ENCODE data around the gene FGF14. TPM values are rescaled to one million over a fixed set of nuclear protein-coding genes. Genes with fewer than 3 reads are reported as not detected.

The FGF14 gene
- total RNA-seq, 1 donor from 2014 or later: 0.22 TPM

GRCh38 chr13:102203718-102204117 is 198.1 kb downstream of the FGF14 start:
- peaks cover 11% of the 10 kb centered on the region for H3K4me1 Mint-ChIP-seq (ENCODE audit: low read depth)
- TF ChIP-seq CTCF (IDR thresholded peaks at IDR 0.05): no peak
- no peaks in the 10 kb centered on the region for H3K36me3 Mint-ChIP-seq (ENCODE audit: low read depth)
- H3K27ac Mint-ChIP-seq (ENCODE audit: unreplicated experiment): no peak overlapping the region
- H3K27me3 Mint-ChIP-seq (ENCODE audit: low read depth): no peaks in the 10 kb centered on the region
- DNase-seq (ENCODE audit: low spot score): no peak
- H3K4me3 Mint-ChIP-seq (ENCODE audit: unreplicated experiment): no peak overlapping the region
- no peaks in the 10 kb centered on the region for H3K9me3 Mint-ChIP-seq (ENCODE audit: low read depth)

GRCh38 chr13:102198418-102199311 is 203.2 kb downstream of the FGF14 start:
- Mint-ChIP-seq H3K4me3 (ENCODE audit: unreplicated experiment) (no peak overlapping the region), H3K36me3 (ENCODE audit: low read depth) (no peaks in the 10 kb centered on the region), H3K4me1 (ENCODE audit: low read depth) (peaks cover 35% of the 10 kb centered on the region), H3K27me3 (ENCODE audit: low read depth) (no peaks in the 10 kb centered on the region), H3K27ac (ENCODE audit: unreplicated experiment) (no peak overlapping the region), H3K9me3 (ENCODE audit: low read depth) (no peaks in the 10 kb centered on the region)
- no peak for DNase-seq (ENCODE audit: low spot score)
- no peak for TF ChIP-seq CTCF (IDR thresholded peaks at IDR 0.05)

- Mint-ChIP-seq H3K27me3 (ENCODE audit: low read depth) (no peaks in the 10 kb centered on the region), H3K9me3 (ENCODE audit: low read depth) (no peaks in the 10 kb centered on the region), H3K4me3 (ENCODE audit: unreplicated experiment) (no peak overlapping the region), H3K36me3 (ENCODE audit: low read depth) (no peaks in the 10 kb centered on the region), H3K4me1 (ENCODE audit: low read depth) (peaks cover 38% of the 10 kb centered on the region), H3K27ac (ENCODE audit: unreplicated experiment) (no peak overlapping the region)
- DNase-seq (ENCODE audit: low spot score): no peak
- TF ChIP-seq CTCF (IDR thresholded peaks at IDR 0.05): peak; percentile 51
Observed at GRCh38 chr13:102197193-102197592, 204.7 kb downstream of the FGF14 start.

GRCh38 chr13:102195566-102196462 is 206.0 kb downstream of the FGF14 start:
- DNase-seq (ENCODE audit: low spot score): no peak
- Mint-ChIP-seq H3K27ac (ENCODE audit: unreplicated experiment) (peak overlapping the region; percentile 3), H3K4me3 (ENCODE audit: unreplicated experiment) (no peak overlapping the region), H3K27me3 (ENCODE audit: low read depth) (no peaks in the 10 kb centered on the region), H3K9me3 (ENCODE audit: low read depth) (no peaks in the 10 kb centered on the region), H3K36me3 (ENCODE audit: low read depth) (no peaks in the 10 kb centered on the region), H3K4me1 (ENCODE audit: low read depth) (peaks cover 46% of the 10 kb centered on the region)
- TF ChIP-seq CTCF (IDR thresholded peaks at IDR 0.05): no peak

- no peaks in the 10 kb centered on the region for H3K9me3 Mint-ChIP-seq (ENCODE audit: low read depth)
- H3K36me3 Mint-ChIP-seq (ENCODE audit: low read depth): no peaks in the 10 kb centered on the region
- TF ChIP-seq CTCF (IDR thresholded peaks at IDR 0.05): no peak
- peaks cover 26% of the 10 kb centered on the region for H3K4me1 Mint-ChIP-seq (ENCODE audit: low read depth)
- H3K4me3 Mint-ChIP-seq (ENCODE audit: unreplicated experiment): no peak overlapping the region
- DNase-seq (ENCODE audit: low spot score): no peak
- no peaks in the 10 kb centered on the region for H3K27me3 Mint-ChIP-seq (ENCODE audit: low read depth)
- no peak overlapping the region for H3K27ac Mint-ChIP-seq (ENCODE audit: unreplicated experiment)
Observed at GRCh38 chr13:102192858-102193257, 209.0 kb downstream of the FGF14 start.

All from chondrocyte (in vitro differentiated cells).